HEK293 (cell line): Measurements from ENCODE around the gene SELENOK.

Source experiments
- EGR2 ChIP-seq: fragments of 450-650 bp; formaldehyde crosslinking; IDR thresholded peaks from 2 replicates; pipeline ENCODE4 v1.5.1; 2016; ENCODE audit warnings: low read depth, missing biosample characterization, missing genetic modification characterization
- GLI2 ChIP-seq: fragments of 450-650 bp; formaldehyde crosslinking; IDR thresholded peaks from 2 replicates; pipeline ENCODE4; 2017; ENCODE audit warnings: missing biosample characterization, missing genetic modification characterization, low read depth, borderline replicate concordance
- INSM2 ChIP-seq: fragments of 450-650 bp; formaldehyde crosslinking; IDR thresholded peaks from 2 replicates; pipeline ENCODE4 v1.5.1; 2016; ENCODE audit warnings: missing biosample characterization, missing genetic modification characterization
- MYNN ChIP-seq: fragments of 450-650 bp; formaldehyde crosslinking; IDR thresholded peaks from 2 replicates; pipeline ENCODE4 v1.5.1; 2016; ENCODE audit warnings: missing biosample characterization, missing genetic modification characterization, borderline replicate concordance
- OSR2 ChIP-seq: fragments of 450-650 bp; formaldehyde crosslinking; IDR thresholded peaks from 2 replicates; pipeline ENCODE4 v1.5.1; 2016; ENCODE audit warnings: missing biosample characterization, missing genetic modification characterization
- PBX3 ChIP-seq: sonication (generic); formaldehyde crosslinking; IDR thresholded peaks from 2 replicates; pipeline ENCODE4 v1.8.1; 2022; ENCODE audit warnings: mild to moderate bottlenecking, moderate library complexity, missing genetic modification reagents
- ZBTB17 ChIP-seq: fragments of 450-650 bp; formaldehyde crosslinking; IDR thresholded peaks from 2 replicates; pipeline ENCODE4 v1.5.1; 2016; ENCODE audit warnings: missing biosample characterization, missing genetic modification characterization
- ZBTB7A ChIP-seq: fragments of 450-650 bp; formaldehyde crosslinking; IDR thresholded peaks from 2 replicates; pipeline ENCODE4 v1.5.1; 2016; ENCODE audit warnings: low read depth, missing biosample characterization, missing genetic modification characterization
- ZFP3 ChIP-seq: fragments of 450-650 bp; formaldehyde crosslinking; IDR thresholded peaks from 2 replicates; pipeline ENCODE4 v1.5.1; 2016; ENCODE audit warnings: low read depth, missing biosample characterization, missing genetic modification characterization
- ZFP41 ChIP-seq: fragments of 450-650 bp; formaldehyde crosslinking; IDR thresholded peaks from 2 replicates; pipeline ENCODE4 v1.5.1; 2016; ENCODE audit warnings: missing biosample characterization, missing genetic modification characterization, borderline replicate concordance
- ZIC2 ChIP-seq: fragments of 450-650 bp; formaldehyde crosslinking; IDR thresholded peaks from 2 replicates; pipeline ENCODE4 v1.5.1; 2016; ENCODE audit warnings: missing biosample characterization, missing genetic modification characterization
- ZNF112 ChIP-seq: fragments of 450-650 bp; formaldehyde crosslinking; IDR thresholded peaks from 2 replicates; pipeline ENCODE4 v1.5.0; 2017; ENCODE audit warnings: missing biosample characterization, missing genetic modification characterization
- ZNF121 ChIP-seq: fragments of 450-650 bp; formaldehyde crosslinking; IDR thresholded peaks from 2 replicates; pipeline ENCODE4 v1.5.1; 2016; ENCODE audit warnings: missing biosample characterization, missing genetic modification characterization
- ZNF2 ChIP-seq: fragments of 450-650 bp; formaldehyde crosslinking; IDR thresholded peaks from 2 replicates; pipeline ENCODE4 v1.5.1; 2016; ENCODE audit warnings: missing biosample characterization, missing genetic modification characterization
- ZNF211 ChIP-seq: fragments of 450-650 bp; formaldehyde crosslinking; IDR thresholded peaks from 2 replicates; pipeline ENCODE4 v1.5.1; 2016; ENCODE audit warnings: low read depth, missing biosample characterization, missing genetic modification characterization
- ZNF26 ChIP-seq: fragments of 450-650 bp; formaldehyde crosslinking; IDR thresholded peaks from 2 replicates; pipeline ENCODE4 v1.5.1; 2016; ENCODE audit warnings: missing biosample characterization, missing genetic modification characterization
- ZNF266 ChIP-seq: fragments of 450-650 bp; formaldehyde crosslinking; IDR thresholded peaks from 2 replicates; pipeline ENCODE4 v1.5.1; 2016; ENCODE audit warnings: missing biosample characterization, missing genetic modification characterization, low read depth
- ZNF280D ChIP-seq: fragments of 450-650 bp; formaldehyde crosslinking; IDR thresholded peaks from 2 replicates; pipeline ENCODE4 v1.5.1; 2016; ENCODE audit warnings: missing biosample characterization, missing genetic modification characterization
- ZNF391 ChIP-seq: fragments of 450-650 bp; formaldehyde crosslinking; IDR thresholded peaks from 2 replicates; pipeline ENCODE4 v1.5.1; 2016; ENCODE audit warnings: low read depth, missing biosample characterization, missing genetic modification characterization, borderline replicate concordance
- ZNF433 ChIP-seq: fragments of 450-650 bp; formaldehyde crosslinking; IDR thresholded peaks from 2 replicates; pipeline ENCODE4 v1.5.1; 2016; ENCODE audit warnings: missing biosample characterization, missing genetic modification characterization, low read depth
- ZNF558 ChIP-seq: fragments of 450-650 bp; formaldehyde crosslinking; IDR thresholded peaks from 2 replicates; pipeline ENCODE4 v1.5.1; 2016; ENCODE audit warnings: missing biosample characterization, missing genetic modification characterization
- ZNF571 ChIP-seq: fragments of 450-650 bp; formaldehyde crosslinking; IDR thresholded peaks from 2 replicates; pipeline ENCODE4 v1.5.0; 2017; ENCODE audit warnings: missing biosample characterization, missing genetic modification characterization
- ZNF692 ChIP-seq: fragments of 450-650 bp; formaldehyde crosslinking; IDR thresholded peaks from 2 replicates; pipeline ENCODE4 v1.5.1; 2016; ENCODE audit warnings: missing biosample characterization, missing genetic modification characterization
- ZNF785 ChIP-seq: fragments of 450-650 bp; formaldehyde crosslinking; IDR thresholded peaks from 2 replicates; pipeline ENCODE4 v1.5.1; 2016; ENCODE audit warnings: missing biosample characterization, missing genetic modification characterization
- ZNF843 ChIP-seq: fragments of 450-650 bp; formaldehyde crosslinking; IDR thresholded peaks from 2 replicates; pipeline ENCODE4 v1.5.1; 2016; ENCODE audit warnings: missing biosample characterization, missing genetic modification characterization
- TF ChIP-seq, protein P1 (sequence below): fragments of 450-650 bp; formaldehyde crosslinking; IDR thresholded peaks from 2 replicates; pipeline ENCODE4 v1.5.1; 2016; ENCODE audit warnings: missing biosample characterization, missing genetic modification characterization

Gene SELENOK

DNA sequence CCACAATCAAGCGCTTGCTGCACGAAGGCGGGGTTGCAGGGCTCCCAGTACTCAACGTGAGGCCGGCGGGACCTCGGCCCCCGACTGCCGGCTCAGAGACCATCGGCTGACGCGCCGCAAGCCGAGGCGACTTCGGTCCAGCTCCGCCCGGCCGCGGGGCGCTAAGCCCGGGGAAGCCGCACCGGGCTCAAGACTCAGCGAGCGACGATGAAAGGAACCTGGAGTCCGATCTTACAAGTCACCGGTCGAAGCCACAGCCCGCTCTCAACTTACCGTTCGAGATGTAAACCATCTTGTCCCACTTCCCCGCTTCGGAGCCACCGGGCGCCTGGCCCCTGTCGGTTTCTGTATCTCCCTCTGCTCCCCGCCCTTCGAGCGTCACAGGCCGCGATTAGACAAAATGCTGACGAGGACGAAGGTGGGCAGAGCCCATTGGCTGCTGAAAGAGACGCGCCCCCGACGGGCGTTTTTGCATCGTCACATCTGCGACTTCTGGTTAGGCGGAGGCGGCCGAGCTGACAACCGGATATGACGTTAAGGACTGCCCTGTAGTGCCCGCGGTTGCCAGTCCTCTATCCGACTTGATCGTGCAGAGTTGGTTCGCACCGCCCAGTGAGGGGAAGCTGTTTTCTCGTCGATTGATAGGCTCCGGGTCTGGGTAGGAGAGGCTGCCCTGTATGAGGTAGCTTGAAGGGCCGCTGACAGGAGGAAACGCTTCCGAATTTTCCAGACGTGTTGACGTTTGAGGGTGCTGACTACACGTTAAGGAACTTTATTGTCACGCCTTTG is at the start of gene SELENOK (continued):
- TF ChIP-seq, protein P1, sequence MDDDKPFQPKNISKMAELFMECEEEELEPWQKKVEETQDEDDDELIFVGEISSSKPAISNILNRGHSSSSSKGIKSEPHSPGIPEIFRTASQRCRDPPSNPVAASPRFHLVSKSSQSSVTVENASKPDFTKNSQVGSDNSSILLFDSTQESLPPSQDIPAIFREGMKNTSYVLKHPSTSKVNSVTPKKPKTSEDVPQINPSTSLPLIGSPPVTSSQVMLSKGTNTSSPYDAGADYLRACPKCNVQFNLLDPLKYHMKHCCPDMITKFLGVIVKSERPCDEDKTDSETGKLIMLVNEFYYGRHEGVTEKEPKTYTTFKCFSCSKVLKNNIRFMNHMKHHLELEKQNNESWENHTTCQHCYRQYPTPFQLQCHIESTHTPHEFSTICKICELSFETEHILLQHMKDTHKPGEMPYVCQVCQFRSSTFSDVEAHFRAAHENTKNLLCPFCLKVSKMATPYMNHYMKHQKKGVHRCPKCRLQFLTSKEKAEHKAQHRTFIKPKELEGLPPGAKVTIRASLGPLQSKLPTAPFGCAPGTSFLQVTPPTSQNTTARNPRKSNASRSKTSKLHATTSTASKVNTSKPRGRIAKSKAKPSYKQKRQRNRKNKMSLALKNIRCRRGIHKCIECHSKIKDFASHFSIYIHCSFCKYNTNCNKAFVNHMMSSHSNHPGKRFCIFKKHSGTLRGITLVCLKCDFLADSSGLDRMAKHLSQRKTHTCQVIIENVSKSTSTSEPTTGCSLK (tag by site-specific recombination): no peak
- no peak for TF ChIP-seq ZNF211 (tag by site-specific recombination)
- no peak for TF ChIP-seq MYNN (tag by site-specific recombination)
- TF ChIP-seq ZBTB17 (tag by site-specific recombination): peak; percentile 89; the same call in 1 of the 2 replicates
- TF ChIP-seq PBX3 (CRISPR knock-in tag): no peak
- TF ChIP-seq ZNF121: no peak
- TF ChIP-seq ZNF785 (tag by site-specific recombination): no peak
- no peak for TF ChIP-seq ZNF843 (tag by site-specific recombination)
- no peak for TF ChIP-seq ZNF266 (tag by site-specific recombination)
- TF ChIP-seq EGR2 (tag by site-specific recombination): 0 out of 2 replicates have a peak, but pooled peaks have one; percentile 39
- TF ChIP-seq INSM2 (tag by site-specific recombination): no peak
- no peak for TF ChIP-seq ZNF112
- no peak for TF ChIP-seq ZNF433 (tag by site-specific recombination)
- TF ChIP-seq ZFP41 (tag by site-specific recombination): no peak
- no peak for TF ChIP-seq ZFP3 (tag by site-specific recombination)
- TF ChIP-seq ZNF558: no peak
- no peak for TF ChIP-seq ZNF2 (tag by site-specific recombination)
- no peak for TF ChIP-seq ZNF26 (tag by site-specific recombination)
- TF ChIP-seq ZNF280D (tag by site-specific recombination): no peak
- no peak for TF ChIP-seq ZNF391
- no peak for TF ChIP-seq GLI2 (tag by site-specific recombination)
- no peak for TF ChIP-seq ZNF571 (tag by site-specific recombination)
- 0 out of 2 replicates have a peak, but pooled peaks have one; percentile 15 for TF ChIP-seq ZNF692 (tag by site-specific recombination)
- peak; percentile 56 for TF ChIP-seq OSR2 (tag by site-specific recombination)
- no peak for TF ChIP-seq ZIC2 (tag by site-specific recombination)
- TF ChIP-seq ZBTB7A: no peak
